Ishikawa (cell line): ENCODE measurements around the gene THRB.

Experiments
- CEBPB ChIP-seq: IDR thresholded peaks from 2 replicates; pipeline ENCODE4 v1.6.1; 2012
- EP300 ChIP-seq: IDR thresholded peaks from 2 replicates; pipeline ENCODE4 v1.6.1; 2012; ENCODE audit warnings: borderline replicate concordance
- MAX ChIP-seq: IDR thresholded peaks from 2 replicates; pipeline ENCODE4 v1.6.1; 2012
- NFIC ChIP-seq: IDR thresholded peaks from 2 replicates; pipeline ENCODE4 v1.6.1; 2012
- RAD21 ChIP-seq: IDR thresholded peaks from 2 replicates; pipeline ENCODE4 v1.6.1; 2012; ENCODE audit warnings: low read depth
- TAF1 ChIP-seq: IDR thresholded peaks from 2 replicates; pipeline ENCODE4 v1.6.1; 2012; ENCODE audit warnings: low read depth, mild to moderate bottlenecking
- TCF12 ChIP-seq: IDR thresholded peaks from 2 replicates; pipeline ENCODE4 v1.6.1; 2012; ENCODE audit warnings: low read depth
- TEAD4 ChIP-seq: IDR thresholded peaks from 2 replicates; pipeline ENCODE4 v1.6.1; 2012
- TF ChIP-seq, protein P1 (sequence below): IDR thresholded peaks from 2 replicates; pipeline ENCODE4 v1.6.1; 2012; ENCODE audit warnings: low read depth, mild to moderate bottlenecking

GRCh38 chr3:24067483-24067882 is 427.2 kb downstream of the THRB start:
- TF ChIP-seq MAX (no peak), CEBPB (no peak), RAD21 (no peak), NFIC (no peak), TCF12 (no peak), TEAD4 (no peak), EP300 (no peak), TAF1 (no peak)
- TF ChIP-seq, protein P1, sequence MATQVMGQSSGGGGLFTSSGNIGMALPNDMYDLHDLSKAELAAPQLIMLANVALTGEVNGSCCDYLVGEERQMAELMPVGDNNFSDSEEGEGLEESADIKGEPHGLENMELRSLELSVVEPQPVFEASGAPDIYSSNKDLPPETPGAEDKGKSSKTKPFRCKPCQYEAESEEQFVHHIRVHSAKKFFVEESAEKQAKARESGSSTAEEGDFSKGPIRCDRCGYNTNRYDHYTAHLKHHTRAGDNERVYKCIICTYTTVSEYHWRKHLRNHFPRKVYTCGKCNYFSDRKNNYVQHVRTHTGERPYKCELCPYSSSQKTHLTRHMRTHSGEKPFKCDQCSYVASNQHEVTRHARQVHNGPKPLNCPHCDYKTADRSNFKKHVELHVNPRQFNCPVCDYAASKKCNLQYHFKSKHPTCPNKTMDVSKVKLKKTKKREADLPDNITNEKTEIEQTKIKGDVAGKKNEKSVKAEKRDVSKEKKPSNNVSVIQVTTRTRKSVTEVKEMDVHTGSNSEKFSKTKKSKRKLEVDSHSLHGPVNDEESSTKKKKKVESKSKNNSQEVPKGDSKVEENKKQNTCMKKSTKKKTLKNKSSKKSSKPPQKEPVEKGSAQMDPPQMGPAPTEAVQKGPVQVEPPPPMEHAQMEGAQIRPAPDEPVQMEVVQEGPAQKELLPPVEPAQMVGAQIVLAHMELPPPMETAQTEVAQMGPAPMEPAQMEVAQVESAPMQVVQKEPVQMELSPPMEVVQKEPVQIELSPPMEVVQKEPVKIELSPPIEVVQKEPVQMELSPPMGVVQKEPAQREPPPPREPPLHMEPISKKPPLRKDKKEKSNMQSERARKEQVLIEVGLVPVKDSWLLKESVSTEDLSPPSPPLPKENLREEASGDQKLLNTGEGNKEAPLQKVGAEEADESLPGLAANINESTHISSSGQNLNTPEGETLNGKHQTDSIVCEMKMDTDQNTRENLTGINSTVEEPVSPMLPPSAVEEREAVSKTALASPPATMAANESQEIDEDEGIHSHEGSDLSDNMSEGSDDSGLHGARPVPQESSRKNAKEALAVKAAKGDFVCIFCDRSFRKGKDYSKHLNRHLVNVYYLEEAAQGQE: no peak
